H4 (cell line): ENCODE measurements around the gene CDK5. TPM values are rescaled to one million over a fixed set of nuclear protein-coding genes. Genes with fewer than 3 reads are reported as not detected.

Experiments
- DNase-seq: peaks from one replicate; pipeline ENCODE4 v3.0.0-alpha.2; 2015; ENCODE audit warnings: low spot score
- total RNA-seq: library from RNA; depleted of rRNA; stranded (reverse); fragments of >200 nt; shearing (Covaris generic); gene quantifications from 2 replicates; pipeline ENCODE4 v1.2.3, GENCODE V29; 2014

CDK5 gene
- total RNA-seq, 1 experiment from 2014 or later = 46.0 TPM

- no peak for DNase-seq
Observed at GRCh38 chr7:151087245-151088018, 29.7 kb upstream of the CDK5 start.

GRCh38 chr7:151086802-151087244 is 29.1 kb upstream of the CDK5 start:
- DNase-seq = no peak

DNA sequence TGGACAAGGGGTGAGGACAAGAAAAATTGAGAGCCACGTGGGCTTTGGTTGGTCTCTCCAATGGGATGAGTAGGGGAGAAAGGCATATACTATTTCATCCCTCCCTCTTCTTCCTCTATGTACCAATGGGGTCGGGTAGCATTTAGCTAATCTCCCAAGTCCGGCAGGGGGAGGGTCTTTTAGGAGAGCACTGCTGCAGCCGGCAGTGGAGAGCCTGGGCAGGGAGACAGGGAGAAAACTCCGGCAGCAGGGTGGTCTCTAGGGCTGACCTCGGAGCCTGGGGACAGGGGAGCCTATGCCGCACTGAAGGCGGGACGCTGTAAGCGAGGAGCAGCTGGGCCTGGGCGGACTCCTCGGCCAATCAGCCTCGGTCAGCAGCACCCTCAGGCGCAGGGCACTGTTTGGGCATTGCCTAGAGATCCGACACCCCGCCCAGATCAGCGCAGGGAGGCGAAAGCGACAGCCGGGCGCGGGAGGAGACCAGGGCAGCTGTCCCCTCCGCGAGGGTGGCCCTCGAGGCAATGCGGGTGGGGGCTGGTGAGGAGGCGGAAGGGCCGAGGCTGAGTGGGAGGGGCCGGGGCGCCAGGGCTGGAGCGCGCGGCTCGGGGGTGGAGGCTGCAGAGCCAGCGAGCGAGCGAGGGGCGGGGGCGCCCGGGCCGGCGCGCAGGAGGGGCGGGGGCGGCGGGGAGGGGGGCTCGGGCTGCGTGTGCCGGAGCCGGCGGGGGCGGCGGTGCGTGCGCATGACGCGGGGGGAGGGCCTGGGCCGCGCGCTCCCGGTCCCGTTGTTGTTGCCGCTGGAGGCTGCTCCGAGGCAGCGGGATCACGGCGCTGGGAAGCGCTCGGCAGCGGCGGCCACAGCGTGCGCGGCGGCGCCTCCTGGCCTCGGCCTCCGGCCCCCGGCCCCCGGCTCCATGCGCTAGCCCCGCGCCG is 28.3 kb upstream of the CDK5 start, which contains the start of gene AGAP3:
Gene AGAP3, plus strand, starts transcription at position 785 of the 930 bp plus-strand sequence. CDS start 267 bp downstream, outside the sequence.
- DNase-seq = peak; percentile 89

DNA sequence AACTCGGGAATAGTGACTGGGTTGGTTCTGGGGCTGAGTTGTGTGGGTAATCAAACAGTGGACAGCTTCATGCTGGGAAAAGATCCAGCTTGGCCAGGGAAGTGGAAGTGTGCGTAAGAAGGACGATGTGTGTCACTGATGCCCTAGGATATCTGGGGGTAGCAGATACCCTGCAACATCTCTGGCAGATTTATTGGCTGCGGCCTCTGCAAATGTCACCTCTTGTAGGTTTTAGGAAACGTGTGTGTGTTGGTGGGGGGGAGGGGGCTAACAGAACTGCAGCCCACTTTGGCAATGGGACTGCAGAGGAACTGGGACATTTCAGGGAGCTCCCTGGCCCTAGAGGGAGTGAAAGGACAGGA is 27.6 kb upstream of the CDK5 start:
- no peak for DNase-seq

DNA sequence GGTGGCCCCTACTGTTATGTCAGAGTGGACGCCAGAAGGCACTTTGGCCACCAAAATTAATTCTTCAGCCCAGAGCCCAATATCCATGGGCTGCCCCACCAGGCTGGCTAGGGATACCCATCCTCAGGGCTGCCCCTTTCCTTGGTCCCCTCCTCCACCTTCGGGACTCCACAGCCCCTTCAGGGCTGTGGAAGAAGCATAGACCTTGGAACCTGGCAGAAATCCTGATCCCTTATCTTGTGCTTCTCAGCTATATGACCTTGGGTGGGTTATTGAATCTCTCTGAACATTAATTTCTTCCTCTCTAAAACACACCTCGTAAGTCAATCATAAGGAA is 26.1 kb upstream of the CDK5 start:
- no peak for DNase-seq

DNA sequence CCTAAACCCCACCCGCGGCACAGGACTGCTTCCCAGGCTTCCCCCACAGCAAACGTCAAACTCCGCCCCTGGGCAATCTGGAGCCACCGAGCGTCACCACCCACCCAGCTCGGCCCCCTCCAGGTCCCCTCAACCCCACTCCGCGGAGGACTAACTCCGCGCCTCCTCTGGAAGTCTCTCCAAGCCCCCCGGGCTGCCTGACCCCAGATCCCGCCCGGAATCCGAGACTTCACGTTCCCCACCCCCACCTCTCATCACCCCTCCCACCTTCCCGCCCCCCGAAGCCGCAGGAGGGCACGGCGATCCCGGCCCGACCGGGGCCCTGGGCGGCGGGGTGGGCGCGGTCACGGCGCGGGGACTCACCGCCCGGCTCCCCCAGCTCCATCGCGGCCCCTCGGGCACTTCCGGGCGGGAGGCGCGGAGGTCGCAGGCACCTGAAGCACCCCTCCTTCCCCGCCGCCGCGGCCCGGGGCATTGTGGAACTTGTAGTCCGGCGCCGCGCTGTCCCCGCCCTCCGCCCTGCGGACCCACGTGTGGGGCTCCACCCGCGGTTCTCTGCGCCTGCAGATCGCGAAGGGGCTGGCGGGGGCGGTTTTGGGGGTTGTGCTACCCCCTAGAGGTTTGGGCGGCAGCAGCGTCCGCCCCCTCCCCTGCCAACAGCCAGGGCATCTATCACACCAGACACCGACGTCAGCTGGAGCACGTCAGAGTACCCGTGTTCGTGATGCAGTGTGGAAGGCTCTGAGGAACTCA is 25.6 kb upstream of the CDK5 start, which contains the start of gene TMUB1:
Gene TMUB1, minus strand, starts transcription at position 423 of the 753 bp plus-strand sequence. CDS start 930 bp downstream, outside the sequence.
- peak; percentile 53 for DNase-seq

DNA sequence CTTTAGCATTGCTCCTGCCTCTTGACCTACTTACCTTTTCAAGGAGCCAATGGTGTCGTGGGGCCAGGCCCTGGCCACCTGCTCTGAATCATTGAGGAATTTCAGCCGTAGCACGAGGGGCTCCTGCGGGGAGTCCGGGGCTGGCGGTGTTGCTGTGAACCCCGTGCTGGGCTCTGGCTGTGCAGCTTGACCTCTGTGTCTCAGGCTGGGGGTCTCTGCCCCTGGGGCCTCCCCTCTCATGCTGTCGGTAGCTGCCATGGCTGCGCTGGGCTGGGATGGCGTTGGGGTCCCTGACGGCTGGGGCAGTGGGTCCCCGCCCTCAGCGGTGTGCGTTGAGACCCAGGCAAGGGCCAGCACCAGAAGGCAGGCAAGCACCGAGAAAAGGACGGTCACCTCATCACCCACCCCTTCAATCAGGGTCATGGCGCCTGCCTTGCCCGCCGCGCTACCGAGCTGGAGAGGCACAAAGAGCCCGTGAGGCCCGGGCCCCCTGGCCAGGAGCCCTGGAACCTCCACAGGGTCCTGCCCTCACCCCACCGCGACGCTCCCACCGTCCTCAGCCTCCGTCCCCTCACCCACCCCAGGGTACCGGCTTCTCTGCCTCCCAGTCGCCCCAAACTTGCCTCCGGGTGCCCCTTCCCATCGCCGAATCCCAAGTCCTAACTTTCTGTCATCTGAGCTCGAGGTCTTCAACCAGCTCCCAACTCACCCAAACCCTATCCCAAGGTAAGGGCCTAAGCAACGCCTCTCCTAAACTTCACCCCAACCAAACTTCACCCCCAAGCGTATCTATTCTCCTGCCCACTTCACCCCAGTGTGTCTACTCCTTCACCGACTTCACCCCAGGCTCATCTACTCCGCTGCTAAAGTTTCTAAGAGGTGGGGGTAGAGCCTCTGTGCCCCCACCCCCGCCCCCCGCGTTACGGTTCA is 24.7 kb upstream of the CDK5 start:
- no peak for DNase-seq

- no peak for DNase-seq
Observed at GRCh38 chr7:151081170-151082101, 23.7 kb upstream of the CDK5 start.

GRCh38 chr7:151080522-151081169 is 22.9 kb upstream of the CDK5 start, which contains the start of gene FASTK:
Gene FASTK (minus strand): TSS chr7:151080809. CDS start chr7:151080766, 43 bp downstream.
- DNase-seq = peak; percentile 84

DNA sequence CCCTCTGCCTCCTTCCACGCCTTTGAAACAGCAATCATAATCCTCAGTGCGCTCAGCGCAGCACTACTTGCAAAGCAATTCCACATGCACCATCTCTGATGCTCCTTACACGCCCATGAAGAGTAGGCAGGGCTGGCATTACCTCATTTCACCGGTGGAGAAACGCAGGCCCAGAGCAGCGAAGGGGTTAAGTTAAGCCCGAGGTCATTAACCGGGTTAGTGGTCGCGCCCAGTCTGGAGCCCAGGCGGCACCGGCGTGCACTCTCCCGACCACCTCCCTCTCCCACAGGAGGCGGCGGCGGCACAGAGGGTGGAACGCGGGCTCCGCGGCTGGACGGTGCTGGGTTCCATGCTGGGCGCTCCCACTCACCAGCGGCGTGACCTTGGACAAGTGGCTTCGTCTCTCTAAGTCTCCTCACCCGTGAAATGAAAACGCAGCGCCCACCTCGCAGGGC is 22.4 kb upstream of the CDK5 start:
- no peak for DNase-seq

GRCh38 chr7:151079199-151079910 is 21.7 kb upstream of the CDK5 start:
- DNase-seq = no peak

DNA sequence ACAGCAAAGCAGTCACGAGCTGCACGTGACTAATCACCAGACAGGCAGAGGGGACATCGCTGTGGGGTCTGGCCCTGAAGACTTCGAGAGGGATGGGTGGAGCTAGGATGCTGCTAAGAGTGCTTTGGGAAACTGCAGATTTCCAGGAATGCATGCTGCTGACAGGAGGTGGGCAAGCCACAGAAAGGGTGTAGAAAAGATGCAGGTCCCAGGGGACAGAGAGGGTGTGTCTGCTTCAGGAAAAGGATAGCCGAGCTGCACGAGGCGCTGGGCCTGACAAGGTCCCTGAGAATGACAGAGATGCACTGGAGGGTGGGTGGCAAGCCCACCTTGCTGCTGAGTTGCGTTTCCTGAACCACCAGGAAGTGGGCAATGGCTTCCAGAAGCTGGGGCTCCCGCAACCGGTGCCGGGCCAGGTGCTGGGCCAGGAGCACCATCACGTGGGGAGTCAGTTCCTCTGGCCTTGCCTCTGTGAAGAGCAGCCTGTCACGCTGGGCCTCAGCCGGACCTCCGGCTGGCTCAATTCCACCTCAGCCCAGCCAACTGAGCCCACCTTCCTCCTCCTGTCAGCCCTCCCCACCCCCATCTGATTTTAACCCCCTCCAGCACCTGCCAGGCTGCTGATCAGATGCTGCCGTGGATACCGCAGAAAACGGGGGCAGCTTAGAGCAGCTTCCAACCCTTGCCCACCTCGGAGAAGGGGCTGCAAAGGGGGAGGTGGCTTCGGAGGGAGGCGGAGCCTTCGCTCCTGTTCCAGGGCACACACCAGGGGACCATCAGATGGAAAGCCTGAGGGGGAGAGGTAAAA is 20.7 kb upstream of the CDK5 start:
- DNase-seq = no peak

- DNase-seq = no peak
Observed at GRCh38 chr7:151077705-151078232, 20.1 kb upstream of the CDK5 start.

DNA sequence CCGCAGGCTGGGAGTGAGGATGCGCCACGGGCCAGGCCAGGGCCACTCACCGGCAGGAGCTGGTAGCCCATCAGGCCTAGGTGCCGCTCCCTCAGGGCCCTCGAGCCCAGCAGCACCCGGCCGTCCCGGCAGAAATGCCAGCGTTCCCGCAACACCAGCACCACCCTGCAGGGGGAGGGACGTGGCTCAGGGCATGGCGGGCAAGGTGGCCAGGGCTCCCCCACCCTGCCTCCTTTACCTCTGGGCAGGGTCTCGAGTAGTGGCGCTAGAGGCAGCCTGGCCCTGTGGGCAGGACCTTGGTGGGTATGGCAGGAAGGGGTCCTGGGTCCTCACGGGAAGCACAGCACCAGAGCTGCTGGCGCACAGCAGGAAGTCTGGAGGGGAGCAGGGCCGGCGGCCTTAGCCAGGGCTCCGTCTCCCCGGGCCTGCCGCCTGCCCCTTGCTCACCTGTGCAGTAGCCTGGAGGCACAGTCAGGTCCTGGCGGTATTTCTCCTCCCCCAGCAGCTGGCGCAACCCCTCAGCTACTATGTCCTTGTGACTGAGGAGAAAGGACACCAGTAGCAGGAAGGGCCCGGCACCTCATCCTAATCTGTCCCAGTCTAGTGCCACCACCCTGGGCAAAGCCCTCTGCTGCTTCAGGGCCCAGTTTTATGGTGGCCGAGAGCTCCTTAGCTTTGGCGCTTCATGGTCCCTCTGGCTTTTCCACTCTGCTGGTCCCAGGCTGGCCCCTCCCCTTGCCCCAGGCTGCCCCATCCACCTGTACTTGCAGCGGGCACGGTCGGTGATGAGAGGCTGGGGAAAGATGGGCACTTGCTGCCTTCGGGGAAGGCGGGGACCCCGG is 19.4 kb upstream of the CDK5 start:
- no peak for DNase-seq

DNA sequence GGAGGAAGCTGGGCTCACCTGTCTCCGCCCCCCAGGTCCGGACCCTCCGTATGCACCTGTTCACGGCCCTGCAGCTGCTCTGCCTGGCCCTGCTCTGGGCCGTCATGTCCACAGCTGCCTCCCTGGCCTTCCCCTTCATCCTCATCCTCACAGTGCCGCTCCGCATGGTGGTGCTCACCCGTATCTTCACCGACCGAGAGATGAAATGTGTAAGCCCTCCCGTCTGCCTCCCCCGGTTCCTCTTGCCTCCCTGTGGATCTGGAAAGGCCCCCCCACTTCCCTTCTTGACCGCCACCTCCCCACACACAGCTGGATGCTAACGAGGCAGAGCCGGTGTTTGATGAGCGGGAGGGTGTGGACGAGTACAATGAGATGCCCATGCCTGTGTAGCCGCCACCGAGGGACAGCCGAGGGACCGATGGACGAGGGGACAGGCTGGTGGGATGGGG is 18.3 kb upstream of the CDK5 start:
- DNase-seq = no peak

- DNase-seq = no peak
Observed at GRCh38 chr7:151075662-151075971, 17.9 kb upstream of the CDK5 start.
